Gastroesophageal sphincter (tissue), 3 donors: ENCODE measurements around the gene MINDY4.

ENCODE experiments used
- POLR2A ChIP-seq, 2 donors: fragments of 450-650 bp; IDR thresholded peaks; one replicate each; pipeline ENCODE4 v1.6.1; 2017; ENCODE audit warnings: antibody characterized with exemption in 2 of 2, mild to moderate bottlenecking in 2 of 2, moderate library complexity in 1 of 2
- POLR2AphosphoS5 ChIP-seq: sonication (generic); formaldehyde crosslinking; IDR thresholded peaks from one replicate; pipeline ENCODE4 v1.6.1; 2017; ENCODE audit warnings: antibody characterized with exemption
- TF ChIP-seq, protein P1 (sequence below), 4 experiments: fragments of 200-600 bp in 2 of 4; fragments of 450-650 bp in 2 of 4; sonication (generic) in 1 of 4; IDR thresholded peaks; one replicate each; pipeline ENCODE4 v1.5.1; 2017 to 2019; ENCODE audit warnings: antibody characterized with exemption in 4 of 4, mild to moderate bottlenecking in 2 of 4, moderate library complexity in 2 of 4

GRCh38 chr7:30761214-30762156 is 9.7 kb upstream of the MINDY4 start:
- TF ChIP-seq, protein P1, sequence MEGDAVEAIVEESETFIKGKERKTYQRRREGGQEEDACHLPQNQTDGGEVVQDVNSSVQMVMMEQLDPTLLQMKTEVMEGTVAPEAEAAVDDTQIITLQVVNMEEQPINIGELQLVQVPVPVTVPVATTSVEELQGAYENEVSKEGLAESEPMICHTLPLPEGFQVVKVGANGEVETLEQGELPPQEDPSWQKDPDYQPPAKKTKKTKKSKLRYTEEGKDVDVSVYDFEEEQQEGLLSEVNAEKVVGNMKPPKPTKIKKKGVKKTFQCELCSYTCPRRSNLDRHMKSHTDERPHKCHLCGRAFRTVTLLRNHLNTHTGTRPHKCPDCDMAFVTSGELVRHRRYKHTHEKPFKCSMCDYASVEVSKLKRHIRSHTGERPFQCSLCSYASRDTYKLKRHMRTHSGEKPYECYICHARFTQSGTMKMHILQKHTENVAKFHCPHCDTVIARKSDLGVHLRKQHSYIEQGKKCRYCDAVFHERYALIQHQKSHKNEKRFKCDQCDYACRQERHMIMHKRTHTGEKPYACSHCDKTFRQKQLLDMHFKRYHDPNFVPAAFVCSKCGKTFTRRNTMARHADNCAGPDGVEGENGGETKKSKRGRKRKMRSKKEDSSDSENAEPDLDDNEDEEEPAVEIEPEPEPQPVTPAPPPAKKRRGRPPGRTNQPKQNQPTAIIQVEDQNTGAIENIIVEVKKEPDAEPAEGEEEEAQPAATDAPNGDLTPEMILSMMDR (IDR thresholded peaks at IDR 0.05), result no peak
- TF ChIP-seq POLR2AphosphoS5 (no peak), POLR2A (IDR thresholded peaks at IDR 0.05) (no peak)
